Retinal pigment epithelial cell (primary cell): Measurements from ENCODE around the gene FBLN7.
"Not testable (repeated sequence)": the region's sequence is repeated elsewhere in the genome, so short reads cannot be mapped to it uniquely, and the experiment has no call there.

Experiments
- DNase-seq: peaks from one replicate; pipeline ENCODE4 v3.0.0-alpha.2; 2010; ENCODE audit warnings: low read depth
- H3K4me3 ChIP-seq: 2 replicates; pipeline ENCODE4 v1.5.1; 2011; ENCODE audit warnings: mild to moderate bottlenecking, low read length, control low read depth, moderate library complexity
- CTCF ChIP-seq: conservative IDR thresholded peaks from 2 replicates; pipeline ENCODE4 v1.5.1; 2011; ENCODE audit warnings: low read depth, low read length, control low read depth, inconsistent platforms

FBLN7 gene

GRCh38 chr2:112133344-112133743, 4.8 kb upstream of the FBLN7 start:
- no peak overlapping the region for H3K4me3 ChIP-seq
- DNase-seq: no peak
- TF ChIP-seq CTCF: no peak

- no peak overlapping the region for H3K4me3 ChIP-seq
- DNase-seq: no peak
- TF ChIP-seq CTCF: no peak
Measured at GRCh38 chr2:112134120-112134519, 4.1 kb upstream of the FBLN7 start.

GRCh38 chr2:112136096-112136495, 2.1 kb upstream of the FBLN7 start:
- TF ChIP-seq CTCF: no peak
- no peak for DNase-seq
- no peak overlapping the region for H3K4me3 ChIP-seq

GRCh38 chr2:112137516-112138158, 548 bp upstream of the FBLN7 start:
- H3K4me3 ChIP-seq: peak overlapping the region; percentile 43
- TF ChIP-seq CTCF: no peak
- no peak for DNase-seq

- DNase-seq: not testable (repeated sequence)
- H3K4me3 ChIP-seq: peak overlapping the region; percentile 15
Measured at GRCh38 chr2:112139033-112139614, 939 bp downstream of the FBLN7 start.

- not testable (repeated sequence) for H3K4me3 ChIP-seq, DNase-seq
Measured at GRCh38 chr2:112139661-112140204, 1.5 kb downstream of the FBLN7 start.

GRCh38 chr2:112140205-112140802, 2.1 kb downstream of the FBLN7 start:
- TF ChIP-seq CTCF: no peak
- H3K4me3 ChIP-seq: peak overlapping the region; percentile 20
- no peak for DNase-seq

GRCh38 chr2:112140899-112141625, 2.9 kb downstream of the FBLN7 start:
- no peak for DNase-seq
- no peak for TF ChIP-seq CTCF
- no peak overlapping the region for H3K4me3 ChIP-seq
